Fibroblast of mammary gland (primary cell): ENCODE measurements around the gene TUNAR.

Experiments
- DNase-seq: peaks from one replicate; pipeline ENCODE4 v3.0.0-alpha.2; 2010; ENCODE audit warnings: low read depth
- H3K4me3 ChIP-seq: 2 replicates; pipeline ENCODE4 v1.5.1; 2011; ENCODE audit warnings: low read depth, mild to moderate bottlenecking, low read length, moderate library complexity; ENCODE audit not compliant: control insufficient read depth
- CTCF ChIP-seq: conservative IDR thresholded peaks from 2 replicates; pipeline ENCODE4 v1.5.1; 2011; ENCODE audit warnings: low read depth, low read length, inconsistent platforms; ENCODE audit not compliant: control insufficient read depth, insufficient read depth

TUNAR gene

GRCh38 chr14:95849761-95850160, 26.9 kb upstream of the TUNAR start:
- H3K4me3 ChIP-seq = no peak overlapping the region
- no peak for TF ChIP-seq CTCF
- DNase-seq = no peak

GRCh38 chr14:95850429-95850828, 26.2 kb upstream of the TUNAR start:
- DNase-seq = no peak
- no peak for TF ChIP-seq CTCF
- H3K4me3 ChIP-seq = no peak overlapping the region

DNA sequence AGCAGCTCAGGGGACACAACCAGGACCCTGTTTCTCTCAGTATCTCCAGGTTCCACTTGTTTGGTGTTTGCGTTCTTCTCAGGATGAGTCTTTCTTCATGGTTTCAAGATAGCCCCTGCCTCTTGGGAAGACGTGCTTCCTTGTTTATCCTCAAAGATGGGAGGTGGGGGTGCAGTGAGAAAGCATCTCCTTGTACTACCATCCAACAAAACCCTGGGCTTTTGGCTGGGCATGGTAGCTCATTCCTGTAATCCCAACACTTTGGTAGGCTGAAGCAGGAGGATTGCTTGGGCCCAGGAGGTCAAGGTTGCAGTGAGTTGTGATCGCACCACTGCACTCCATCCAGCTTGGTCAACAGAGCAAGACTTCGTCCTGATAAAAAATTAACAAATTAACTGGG, 21.0 kb upstream of the TUNAR start:
- DNase-seq = no peak
- no peak overlapping the region for H3K4me3 ChIP-seq
- TF ChIP-seq CTCF = no peak

- H3K4me3 ChIP-seq = no peak overlapping the region
- TF ChIP-seq CTCF = no peak
- no peak for DNase-seq
Observed at GRCh38 chr14:95857275-95857674, 19.4 kb upstream of the TUNAR start.

DNA sequence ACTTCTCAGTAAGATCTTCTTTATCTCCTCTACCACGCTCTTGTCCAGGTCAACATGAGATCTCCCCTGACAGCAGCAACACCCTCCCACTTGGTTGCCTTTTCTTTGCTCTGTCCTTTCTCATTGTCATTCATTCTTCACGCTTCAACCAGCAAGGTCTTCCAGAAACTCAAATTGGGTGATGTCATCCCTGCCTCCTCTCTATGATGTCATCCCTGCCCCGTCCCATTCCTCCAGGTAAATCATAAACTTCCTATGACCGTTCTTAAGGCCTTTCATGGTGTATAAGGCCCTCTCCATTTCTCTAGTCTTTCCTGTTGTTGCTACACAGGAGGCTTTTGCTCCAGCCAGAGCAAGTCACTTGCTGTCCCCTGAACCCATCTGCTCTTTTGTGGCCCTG, 17.7 kb upstream of the TUNAR start:
- H3K4me3 ChIP-seq = no peak overlapping the region
- DNase-seq = no peak
- TF ChIP-seq CTCF = no peak

DNA sequence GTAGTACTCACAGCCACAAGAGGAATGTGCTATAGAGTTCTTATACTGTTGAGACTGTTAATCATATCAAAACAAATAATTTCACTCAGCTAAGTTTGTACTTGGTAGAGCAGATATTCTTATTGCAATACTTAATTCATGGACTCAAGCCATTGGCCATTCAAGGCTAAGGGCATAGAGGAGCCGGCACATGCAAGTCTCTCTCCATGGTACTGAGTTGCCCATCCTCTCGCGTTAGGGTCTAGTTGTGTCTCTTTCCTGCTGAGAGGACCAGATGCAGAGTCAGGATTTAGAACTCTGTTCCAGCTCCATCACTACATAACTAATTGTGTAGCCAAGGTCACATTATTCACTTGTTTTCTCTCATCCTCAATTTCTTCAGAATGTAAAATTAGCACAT, 14.4 kb upstream of the TUNAR start:
- no peak overlapping the region for H3K4me3 ChIP-seq
- peak; percentile 2 for DNase-seq
- TF ChIP-seq CTCF = no peak

DNA sequence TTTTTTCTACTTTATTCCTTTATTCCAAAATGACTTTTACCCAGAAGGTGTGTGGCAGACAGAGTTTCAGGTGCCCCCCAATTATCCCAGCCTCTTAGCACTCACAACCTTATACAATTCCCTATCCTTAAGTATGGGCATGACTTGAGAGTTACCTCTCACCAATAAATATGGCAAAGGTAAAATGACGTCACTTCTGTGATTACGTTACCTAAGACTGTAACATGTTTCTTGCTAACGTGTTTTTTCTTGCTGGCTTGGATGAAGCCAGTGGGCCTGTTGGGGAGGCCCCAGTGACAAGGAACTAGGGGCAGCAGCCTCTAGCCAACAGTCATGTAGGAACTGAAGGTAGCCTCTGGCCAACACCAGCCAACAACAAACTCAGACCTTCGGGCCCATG, 13.3 kb upstream of the TUNAR start:
- H3K4me3 ChIP-seq = no peak overlapping the region
- TF ChIP-seq CTCF = no peak
- DNase-seq = no peak
